HEK293 (cell line): Measurements from ENCODE around the gene SARS2.
A peak's percentile ranks its signal among the peaks of the same experiment; 100 is the strongest.
"Not testable (repeated sequence)": the region's sequence is repeated elsewhere in the genome, so short reads cannot be mapped to it uniquely, and the experiment has no call there.

Source experiments
- CTCF ChIA-PET: fragments of 350-600 bp; formaldehyde crosslinking; extraction: SDS; loops from one replicate; lab custom pipeline; 2021; ENCODE audit warnings: antibody characterized with exemption; lab: Yijun Ruan, JAX
- POLR2A ChIA-PET: fragments of 300-600 bp; formaldehyde crosslinking; extraction: SDS; loops from one replicate; lab custom pipeline; 2020; ENCODE audit warnings: antibody characterized with exemption, inconsistent platforms; lab: Yijun Ruan, JAX
- H3K27ac ChIP-seq: fragments of 200-500 bp; sonication (Bioruptor generic); 2 replicates; pipeline ENCODE4 v1.5.1; 2014; ENCODE audit warnings: low read depth, low read length, control low read depth, inconsistent platforms; ENCODE audit errors: extremely low read depth
- H3K36me3 ChIP-seq, 2 experiments: fragments of 200-500 bp in 1 of 2; sonication (Bioruptor generic) in 1 of 2; 1 replicate in 1 of 2; 2 replicates in 1 of 2; pipeline ENCODE4 v1.5.1; 2014 to 2017; ENCODE audit warnings: inconsistent platforms in 2 of 2, low read length in 2 of 2; ENCODE audit not compliant: control insufficient read depth in 2 of 2, insufficient read depth in 1 of 2
- H3K4me1 ChIP-seq: fragments of 200-500 bp; sonication (Bioruptor generic); 2 replicates; pipeline ENCODE4 v1.5.1; 2014; ENCODE audit warnings: mild to moderate bottlenecking, low read length, inconsistent platforms; ENCODE audit not compliant: control insufficient read depth, insufficient read depth
- H3K4me3 ChIP-seq: 2 replicates; pipeline ENCODE4 v1.5.1; 2011; ENCODE audit warnings: low read depth, mild to moderate bottlenecking, control low read depth, low read length, moderate library complexity
- H3K9me3 ChIP-seq: fragments of 200-500 bp; sonication (Bioruptor generic); 2 replicates; pipeline ENCODE4 v1.5.1; 2014; ENCODE audit warnings: low read depth, low read length, inconsistent platforms; ENCODE audit not compliant: control insufficient read depth, insufficient read depth
- GLIS1 ChIP-seq: fragments of 450-650 bp; formaldehyde crosslinking; IDR thresholded peaks from 2 replicates; pipeline ENCODE4 v1.5.1; 2016; ENCODE audit warnings: missing biosample characterization, missing genetic modification characterization
- GLIS2 ChIP-seq: fragments of 450-650 bp; formaldehyde crosslinking; IDR thresholded peaks from 2 replicates; pipeline ENCODE4 v1.5.1; 2016; ENCODE audit warnings: missing biosample characterization, missing genetic modification characterization
- ZBTB20 ChIP-seq: fragments of 450-650 bp; formaldehyde crosslinking; IDR thresholded peaks from 2 replicates; pipeline ENCODE4 v1.5.1; 2016; ENCODE audit warnings: missing biosample characterization, missing genetic modification characterization
- ZBTB48 ChIP-seq: fragments of 450-650 bp; formaldehyde crosslinking; IDR thresholded peaks from 2 replicates; pipeline ENCODE4 v1.5.1; 2016; ENCODE audit warnings: missing biosample characterization, missing genetic modification characterization
- ZFHX2 ChIP-seq: fragments of 450-650 bp; formaldehyde crosslinking; conservative IDR thresholded peaks from 2 replicates; pipeline ENCODE4 v1.5.1; 2016; ENCODE audit warnings: missing biosample characterization, missing genetic modification characterization
- ZNF114 ChIP-seq: fragments of 450-650 bp; formaldehyde crosslinking; IDR thresholded peaks from 2 replicates; pipeline ENCODE4 v1.5.0; 2017; ENCODE audit warnings: missing biosample characterization, missing genetic modification characterization
- ZNF132 ChIP-seq: fragments of 450-650 bp; formaldehyde crosslinking; IDR thresholded peaks from 2 replicates; pipeline ENCODE4 v1.5.1; 2017; ENCODE audit warnings: missing biosample characterization, missing genetic modification characterization, borderline replicate concordance
- ZNF248 ChIP-seq: fragments of 450-650 bp; formaldehyde crosslinking; IDR thresholded peaks from 2 replicates; pipeline ENCODE4 v1.5.1; 2017; ENCODE audit warnings: missing biosample characterization, missing genetic modification characterization
- ZNF266 ChIP-seq: fragments of 450-650 bp; formaldehyde crosslinking; IDR thresholded peaks from 2 replicates; pipeline ENCODE4 v1.5.1; 2016; ENCODE audit warnings: missing biosample characterization, missing genetic modification characterization, low read depth
- TF ChIP-seq, protein P1 (sequence below): fragments of 450-650 bp; formaldehyde crosslinking; IDR thresholded peaks from 2 replicates; pipeline ENCODE4 v1.5.1; 2016; ENCODE audit warnings: missing biosample characterization, missing genetic modification characterization, low read depth
- TF ChIP-seq, protein P2 (sequence below): fragments of 450-650 bp; formaldehyde crosslinking; IDR thresholded peaks from 2 replicates; pipeline ENCODE4 v1.5.1; 2016; ENCODE audit warnings: missing biosample characterization, missing genetic modification characterization
- TF ChIP-seq, protein P3 (sequence below): fragments of 450-650 bp; formaldehyde crosslinking; IDR thresholded peaks from 2 replicates; pipeline ENCODE4 v1.5.1; 2016; ENCODE audit warnings: missing biosample characterization, missing genetic modification characterization

Gene SARS2

DNA sequence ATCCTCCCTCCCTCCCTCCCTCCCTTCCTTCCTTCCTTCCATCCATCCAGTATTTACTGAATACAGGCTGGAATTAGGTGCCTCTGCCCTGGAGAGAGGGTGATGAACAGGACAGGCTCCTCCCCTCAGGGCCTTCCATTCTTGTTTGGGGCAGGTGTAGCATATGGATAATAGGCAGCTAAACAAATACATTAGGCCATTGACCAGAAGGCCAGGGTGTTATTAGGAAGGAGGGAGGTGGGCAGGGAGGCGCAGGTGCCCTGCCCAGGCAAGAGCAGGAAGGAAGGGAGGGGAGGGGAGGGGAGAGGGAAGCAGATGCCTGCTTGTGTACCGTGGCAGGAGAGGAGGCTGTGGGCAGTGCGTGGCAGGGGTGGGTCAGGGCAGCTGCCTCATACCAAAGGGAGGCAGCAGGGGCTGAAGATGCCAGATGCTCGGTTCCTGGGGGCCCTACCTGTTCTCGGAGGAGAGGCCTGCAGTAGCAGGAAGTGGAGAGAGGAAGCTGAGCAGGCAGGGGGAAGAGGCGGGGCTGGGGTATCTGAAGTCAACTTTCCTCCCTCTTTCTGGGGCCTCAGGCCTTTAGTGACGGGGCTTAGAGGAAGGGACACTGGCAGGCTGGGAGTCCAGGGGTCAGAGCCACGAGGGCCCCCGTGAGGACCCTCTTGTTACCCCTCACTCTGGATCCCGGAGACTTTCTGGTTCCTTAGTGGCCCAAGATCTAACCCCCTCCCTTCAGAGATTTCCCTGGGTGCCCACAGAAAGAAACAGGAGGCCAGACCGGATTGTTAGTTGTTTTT is 52.6 kb downstream of the SARS2 start, which contains the start of gene RINL (continued):
- TF ChIP-seq ZNF132 (tag by site-specific recombination) (no peak), ZBTB20 (tag by site-specific recombination) (peak; percentile 81), ZNF266 (tag by site-specific recombination) (no peak), ZNF114 (tag by site-specific recombination) (no peak), ZBTB48 (peak; percentile 68)
- TF ChIP-seq, protein P1, sequence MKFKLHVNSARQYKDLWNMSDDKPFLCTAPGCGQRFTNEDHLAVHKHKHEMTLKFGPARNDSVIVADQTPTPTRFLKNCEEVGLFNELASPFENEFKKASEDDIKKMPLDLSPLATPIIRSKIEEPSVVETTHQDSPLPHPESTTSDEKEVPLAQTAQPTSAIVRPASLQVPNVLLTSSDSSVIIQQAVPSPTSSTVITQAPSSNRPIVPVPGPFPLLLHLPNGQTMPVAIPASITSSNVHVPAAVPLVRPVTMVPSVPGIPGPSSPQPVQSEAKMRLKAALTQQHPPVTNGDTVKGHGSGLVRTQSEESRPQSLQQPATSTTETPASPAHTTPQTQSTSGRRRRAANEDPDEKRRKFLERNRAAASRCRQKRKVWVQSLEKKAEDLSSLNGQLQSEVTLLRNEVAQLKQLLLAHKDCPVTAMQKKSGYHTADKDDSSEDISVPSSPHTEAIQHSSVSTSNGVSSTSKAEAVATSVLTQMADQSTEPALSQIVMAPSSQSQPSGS (tag by site-specific recombination): no peak
- TF ChIP-seq, protein P2, sequence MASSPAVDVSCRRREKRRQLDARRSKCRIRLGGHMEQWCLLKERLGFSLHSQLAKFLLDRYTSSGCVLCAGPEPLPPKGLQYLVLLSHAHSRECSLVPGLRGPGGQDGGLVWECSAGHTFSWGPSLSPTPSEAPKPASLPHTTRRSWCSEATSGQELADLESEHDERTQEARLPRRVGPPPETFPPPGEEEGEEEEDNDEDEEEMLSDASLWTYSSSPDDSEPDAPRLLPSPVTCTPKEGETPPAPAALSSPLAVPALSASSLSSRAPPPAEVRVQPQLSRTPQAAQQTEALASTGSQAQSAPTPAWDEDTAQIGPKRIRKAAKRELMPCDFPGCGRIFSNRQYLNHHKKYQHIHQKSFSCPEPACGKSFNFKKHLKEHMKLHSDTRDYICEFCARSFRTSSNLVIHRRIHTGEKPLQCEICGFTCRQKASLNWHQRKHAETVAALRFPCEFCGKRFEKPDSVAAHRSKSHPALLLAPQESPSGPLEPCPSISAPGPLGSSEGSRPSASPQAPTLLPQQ: no peak
- TF ChIP-seq, all 188 proteins: peak for 30

DNA sequence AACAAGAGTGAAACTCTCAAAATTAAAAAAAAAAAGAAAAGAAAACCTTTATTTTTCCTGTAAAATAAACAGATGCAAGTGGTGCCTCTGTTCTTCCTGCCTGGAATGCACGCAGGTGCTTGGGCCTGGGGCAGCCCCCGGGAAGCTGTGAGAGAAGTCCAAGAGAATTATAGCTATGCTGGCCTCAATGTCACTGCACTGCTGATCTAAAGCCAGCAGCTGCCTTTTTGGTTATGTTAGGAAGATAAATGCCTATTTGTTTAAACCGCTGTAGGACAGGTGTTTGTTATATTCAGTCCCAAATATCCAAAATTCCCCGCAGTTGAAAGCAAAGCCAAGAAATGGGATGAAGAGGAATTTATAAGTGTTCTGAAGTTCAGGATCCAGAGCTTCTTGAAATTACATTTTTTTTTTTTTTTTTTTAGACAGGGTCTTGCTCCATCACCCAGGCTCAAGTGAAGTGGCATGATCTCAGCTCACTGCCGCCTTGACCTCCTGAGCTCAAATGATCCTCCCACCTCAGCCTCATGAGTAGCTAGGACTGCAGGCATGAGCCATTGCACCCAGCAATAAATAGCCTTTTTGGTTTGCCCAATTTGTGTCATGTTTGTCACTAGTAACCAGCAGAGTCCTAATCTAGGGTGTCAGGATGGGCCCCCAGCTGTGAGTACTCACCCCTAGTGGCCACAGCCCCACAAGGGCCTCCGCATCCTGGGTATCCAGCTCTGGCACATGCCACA is 54.7 kb downstream of the SARS2 start:
- Histone ChIP-seq H3K36me3 (peaks cover 5 to 12% of the 10 kb centered on the region in 2 experiments; a peak in 2 of 3 replicates), H3K27ac (no peak overlapping the region), H3K4me1 (peaks cover 8% of the 10 kb centered on the region), H3K9me3 (no peaks in the 10 kb centered on the region), H3K4me3 (no peak overlapping the region)
- POLR2A ChIA-PET: interaction anchor here (0.9 to 3.1 kb wide), 5 partner anchors 15 to 969 kb away, joined by 3 to 22 read pairs (median 3); partner anchors contain the start of genes HNRNPL and SIPA1L3
- CTCF ChIA-PET: interaction anchor here (0.6 to 9.0 kb wide), 7 partner anchors 12 to 99 kb away, joined by 3 to 84 read pairs (median 4); partner anchors contain the start of genes FBXO17, MRPS12 and SARS2
- TF ChIP-seq GLIS2 (tag by site-specific recombination) (0 out of 2 replicates have a peak, but pooled peaks have one; percentile 26), ZFHX2 (tag by site-specific recombination) (no peak), GLIS1 (0 out of 2 replicates have a peak, but pooled peaks have one; percentile 27), ZNF248 (tag by site-specific recombination) (no peak)
- TF ChIP-seq, protein P3, sequence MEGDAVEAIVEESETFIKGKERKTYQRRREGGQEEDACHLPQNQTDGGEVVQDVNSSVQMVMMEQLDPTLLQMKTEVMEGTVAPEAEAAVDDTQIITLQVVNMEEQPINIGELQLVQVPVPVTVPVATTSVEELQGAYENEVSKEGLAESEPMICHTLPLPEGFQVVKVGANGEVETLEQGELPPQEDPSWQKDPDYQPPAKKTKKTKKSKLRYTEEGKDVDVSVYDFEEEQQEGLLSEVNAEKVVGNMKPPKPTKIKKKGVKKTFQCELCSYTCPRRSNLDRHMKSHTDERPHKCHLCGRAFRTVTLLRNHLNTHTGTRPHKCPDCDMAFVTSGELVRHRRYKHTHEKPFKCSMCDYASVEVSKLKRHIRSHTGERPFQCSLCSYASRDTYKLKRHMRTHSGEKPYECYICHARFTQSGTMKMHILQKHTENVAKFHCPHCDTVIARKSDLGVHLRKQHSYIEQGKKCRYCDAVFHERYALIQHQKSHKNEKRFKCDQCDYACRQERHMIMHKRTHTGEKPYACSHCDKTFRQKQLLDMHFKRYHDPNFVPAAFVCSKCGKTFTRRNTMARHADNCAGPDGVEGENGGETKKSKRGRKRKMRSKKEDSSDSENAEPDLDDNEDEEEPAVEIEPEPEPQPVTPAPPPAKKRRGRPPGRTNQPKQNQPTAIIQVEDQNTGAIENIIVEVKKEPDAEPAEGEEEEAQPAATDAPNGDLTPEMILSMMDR (tag by site-specific recombination): peak; percentile 43

DNA sequence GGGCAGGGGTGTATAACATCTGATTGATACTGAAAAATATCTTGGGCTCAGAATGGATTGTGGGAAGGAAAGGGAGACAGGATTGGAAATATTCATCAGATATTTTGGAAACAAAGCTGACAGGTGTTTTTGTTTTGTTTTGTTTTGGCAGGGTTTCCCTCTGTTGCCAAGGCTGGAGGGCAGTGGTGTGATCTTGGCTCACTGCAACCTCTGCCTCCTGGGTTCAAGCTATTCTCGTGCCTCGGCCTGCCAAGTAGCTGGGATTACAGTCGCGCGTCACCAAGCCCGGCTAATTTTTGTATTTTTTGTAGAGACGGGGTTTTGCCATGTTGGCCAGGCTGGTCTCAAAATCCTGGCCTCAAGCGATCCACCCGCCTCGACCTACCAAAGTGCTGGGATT is 57.2 kb downstream of the SARS2 start:
- ChIA-PET POLR2A (interaction anchor here (3.1 kb wide), 1 partner anchor 24 kb away, joined by 22 read pairs; the partner anchor contains the start of gene HNRNPL), CTCF (interaction anchor here (0.6 to 9.0 kb wide), 4 partner anchors 15 to 358 kb away, joined by 3 to 84 read pairs (median 3); partner anchors contain the start of genes MRPS12 and SARS2)

More for the DNA sequence above, 57.2 kb downstream of the SARS2 start:
- not testable (repeated sequence) for H3K9me3 ChIP-seq, H3K4me3 ChIP-seq, H3K36me3 ChIP-seq, H3K27ac ChIP-seq, H3K4me1 ChIP-seq
